ENCODE data around the gene GATA3.
A peak's percentile ranks its signal among the peaks of the same experiment; 100 is the strongest.
"Not testable (repeated sequence)": the region's sequence is repeated elsewhere in the genome, so short reads cannot be mapped to it uniquely, and the experiment has no call there.

The GATA3 gene

DNA sequence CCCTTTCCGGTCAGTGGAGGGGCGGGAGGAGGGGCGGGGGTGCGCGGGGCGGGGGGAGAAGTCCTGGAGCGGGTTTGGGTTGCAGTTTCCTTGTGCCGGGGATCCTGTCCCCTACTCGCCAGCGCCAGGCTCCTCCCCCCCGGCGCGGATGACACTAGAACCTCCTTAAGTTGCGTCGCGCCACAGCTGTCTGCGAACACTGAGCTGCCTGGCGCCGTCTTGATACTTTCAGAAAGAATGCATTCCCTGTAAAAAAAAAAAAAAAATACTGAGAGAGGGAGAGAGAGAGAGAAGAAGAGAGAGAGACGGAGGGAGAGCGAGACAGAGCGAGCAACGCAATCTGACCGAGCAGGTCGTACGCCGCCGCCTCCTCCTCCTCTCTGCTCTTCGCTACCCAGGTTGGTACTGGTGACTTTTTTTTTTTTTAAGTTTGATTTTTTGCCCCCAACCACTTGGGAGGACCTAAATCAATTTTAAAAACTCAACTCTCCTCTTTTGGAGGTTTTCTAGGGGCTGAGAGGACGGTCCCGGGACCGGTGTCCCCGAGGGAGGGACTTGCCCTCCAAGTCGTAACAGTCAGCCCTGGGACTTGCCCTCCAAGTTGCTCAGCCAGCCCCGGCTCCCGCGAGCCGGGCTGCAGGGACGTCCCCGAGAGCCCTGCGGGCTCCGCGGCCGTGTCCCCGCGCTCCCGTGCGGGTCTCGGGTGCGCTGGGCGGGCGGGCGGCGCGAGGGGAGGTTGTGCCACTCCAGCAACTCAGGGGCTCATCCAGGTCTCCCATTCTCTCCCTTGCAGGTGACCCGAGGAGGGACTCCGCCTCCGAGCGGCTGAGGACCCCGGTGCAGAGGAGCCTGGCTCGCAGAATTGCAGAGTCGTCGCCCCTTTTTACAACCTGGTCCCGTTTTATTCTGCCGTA lies at the start of gene GATA3:
Gene GATA3 (plus strand): TSS at position 195 of the 914 bp plus-strand sequence. CDS start 968 bp downstream, outside the sequence.
- peak; percentile 88 for DNase-seq

DNA sequence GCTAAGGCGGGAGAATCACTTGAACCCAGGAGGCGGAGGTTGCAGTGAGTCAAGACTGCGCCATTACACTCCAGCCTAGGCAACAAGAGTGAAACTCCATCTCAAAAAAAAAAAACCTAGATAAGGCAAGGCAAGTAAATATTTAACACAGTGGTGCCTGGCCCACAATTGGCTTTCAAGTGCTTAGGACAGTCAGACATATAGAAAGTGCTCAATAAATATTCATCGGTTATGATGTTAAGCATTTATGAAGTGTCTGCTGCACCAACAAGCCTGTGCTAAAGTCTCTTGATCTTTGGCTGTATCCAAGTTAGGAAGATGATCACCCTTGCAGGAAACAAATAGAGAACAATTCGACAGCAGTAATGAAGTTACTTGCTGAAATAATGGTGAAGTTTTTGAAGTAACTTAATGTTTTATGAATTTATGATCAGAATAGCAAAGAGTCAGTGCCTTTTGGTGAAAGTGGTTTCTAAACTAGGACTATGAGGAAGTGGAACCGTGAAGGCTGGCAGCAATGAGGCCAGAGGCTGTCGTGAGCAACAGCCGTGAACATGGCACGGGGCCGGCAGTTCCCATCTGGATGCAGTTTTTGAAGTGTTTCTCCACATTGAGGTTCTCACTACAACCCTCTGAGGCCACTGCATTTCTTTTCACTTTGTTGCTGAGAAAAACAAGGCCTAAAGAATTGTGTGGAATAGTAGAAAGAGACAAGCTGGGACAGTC lies 48.1 kb upstream of the GATA3 start:
- no peak for DNase-seq

- no peak for DNase-seq
Measured at GRCh38 chr10:8009031-8009430, 45.5 kb upstream of the GATA3 start.

DNA sequence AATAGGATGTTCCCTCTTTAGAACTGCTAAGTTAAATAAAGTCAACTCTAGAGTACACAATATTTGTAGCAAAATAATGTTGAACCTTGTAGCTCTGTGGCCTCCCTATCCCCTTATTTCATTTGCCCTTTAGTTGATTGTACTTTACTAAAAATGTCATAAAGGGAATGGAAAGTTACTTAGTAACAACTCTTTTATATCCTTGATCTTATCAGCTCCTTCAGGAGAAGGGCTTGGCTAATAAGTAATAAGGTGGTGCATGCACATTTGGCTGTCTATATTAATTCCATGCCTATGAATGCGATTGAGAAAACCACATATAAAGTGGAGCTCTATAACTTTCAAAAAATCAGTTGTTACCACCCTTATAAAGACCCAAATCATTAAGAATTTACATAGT lies 41.5 kb upstream of the GATA3 start:
- DNase-seq: no peak

DNA sequence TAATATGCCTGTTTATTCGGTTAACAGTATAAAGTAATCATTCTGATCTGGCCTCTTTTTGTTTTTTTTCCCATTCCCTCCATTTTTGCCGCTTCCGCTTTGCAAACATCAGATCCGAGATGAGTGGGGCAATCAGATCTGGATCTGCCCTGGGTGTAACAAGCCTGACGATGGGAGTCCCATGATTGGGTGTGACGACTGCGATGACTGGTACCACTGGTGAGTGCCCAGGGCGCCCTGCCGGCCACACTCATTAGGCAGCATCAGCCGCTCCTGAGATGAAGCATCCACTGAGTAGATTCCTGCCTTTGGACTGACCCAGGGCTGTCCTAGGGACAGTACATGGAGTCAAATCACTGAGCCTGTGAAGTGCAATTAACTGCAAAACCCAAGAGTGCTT lies 40.9 kb upstream of the GATA3 start:
- DNase-seq: no peak

GRCh38 chr10:8014649-8015048 lies 39.8 kb upstream of the GATA3 start:
- DNase-seq: no peak

- no peak for DNase-seq
Measured at GRCh38 chr10:8017277-8017676, 37.2 kb upstream of the GATA3 start.

DNA sequence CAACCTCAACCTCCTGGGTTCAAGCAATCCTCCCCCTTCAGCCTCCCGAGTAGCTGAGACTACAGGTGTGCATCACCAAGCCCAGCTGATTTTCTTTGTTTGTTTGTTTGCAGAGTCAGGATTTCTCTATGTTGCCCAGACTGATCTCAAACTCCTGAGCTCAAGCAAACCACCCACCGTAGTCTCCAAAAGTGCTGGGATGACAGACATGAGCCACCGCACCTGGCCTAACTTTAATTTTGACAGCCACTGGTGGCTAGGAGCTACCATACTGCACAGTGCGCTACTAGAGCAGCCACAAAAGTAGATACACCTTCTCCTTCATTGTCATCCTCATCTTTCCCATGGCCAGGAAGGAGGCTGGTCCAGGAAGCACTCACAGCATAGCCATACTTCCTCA lies 31.2 kb upstream of the GATA3 start:
- no peak for DNase-seq

- DNase-seq: no peak
Measured at GRCh38 chr10:8023851-8024250, 30.6 kb upstream of the GATA3 start.

DNA sequence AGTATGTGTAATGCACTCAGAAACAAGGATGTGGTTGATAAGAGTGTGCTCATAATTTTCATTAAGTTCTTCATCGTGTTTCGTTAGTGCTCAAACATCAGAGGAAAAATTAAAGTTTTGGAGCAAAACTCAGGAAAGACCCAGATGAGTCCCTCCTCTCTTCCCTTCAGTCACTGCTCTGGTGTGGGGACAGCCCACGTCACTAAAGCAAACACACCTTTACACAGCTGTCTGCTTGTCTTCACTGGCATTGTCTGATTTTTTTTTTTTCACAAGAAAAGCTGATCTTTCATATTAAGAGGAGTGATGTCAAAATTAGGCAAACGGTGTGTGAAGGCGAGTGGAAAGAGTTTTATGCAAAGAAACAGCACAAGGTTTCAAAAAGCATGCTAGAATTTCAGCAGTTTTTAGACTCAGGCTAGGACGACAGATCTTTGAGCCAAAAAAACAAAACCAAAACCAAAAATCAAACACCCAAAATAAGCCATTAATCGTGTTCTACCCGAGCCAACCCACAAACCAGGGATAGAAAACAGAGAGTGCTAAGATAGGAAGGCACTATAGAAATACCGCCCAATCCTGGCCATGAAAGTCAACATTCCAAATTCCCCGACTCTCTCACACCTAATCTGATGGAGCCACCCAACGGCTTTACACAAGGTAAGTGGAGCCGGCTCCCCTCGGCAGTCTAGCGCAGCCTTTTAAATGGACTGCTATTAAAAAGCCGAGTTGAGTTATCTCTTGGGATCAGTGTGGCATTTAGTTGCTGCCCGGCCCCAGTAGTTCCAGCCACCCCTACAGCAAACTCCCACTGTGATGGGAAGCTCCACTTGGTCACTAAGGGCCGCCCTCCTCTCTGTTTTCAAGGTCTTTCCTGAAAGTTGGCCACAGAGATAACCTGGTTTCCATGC lies 27.9 kb upstream of the GATA3 start:
- DNase-seq: no peak

DNA sequence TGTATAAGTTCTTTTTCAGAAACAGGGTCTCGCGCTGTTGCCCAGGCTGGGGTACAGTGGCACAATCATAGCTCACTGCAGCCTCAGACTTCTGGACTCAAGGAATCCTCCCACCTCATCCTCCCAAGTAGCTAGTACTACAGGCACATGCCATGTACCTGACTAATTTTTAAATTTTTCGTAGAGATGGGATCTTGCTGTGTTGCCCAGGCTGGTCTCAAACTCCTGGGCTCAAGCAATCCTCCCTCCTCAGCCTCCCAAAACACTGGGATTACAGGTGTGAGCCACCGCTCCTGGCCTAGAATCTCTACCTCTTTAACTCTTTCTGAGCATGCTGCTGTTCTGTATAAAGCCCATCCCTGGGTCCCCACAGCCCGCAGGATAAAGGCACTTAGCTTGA lies 23.3 kb upstream of the GATA3 start:
- DNase-seq: not testable (repeated sequence)

GRCh38 chr10:8032558-8032957 lies 21.9 kb upstream of the GATA3 start:
- no peak for DNase-seq

DNA sequence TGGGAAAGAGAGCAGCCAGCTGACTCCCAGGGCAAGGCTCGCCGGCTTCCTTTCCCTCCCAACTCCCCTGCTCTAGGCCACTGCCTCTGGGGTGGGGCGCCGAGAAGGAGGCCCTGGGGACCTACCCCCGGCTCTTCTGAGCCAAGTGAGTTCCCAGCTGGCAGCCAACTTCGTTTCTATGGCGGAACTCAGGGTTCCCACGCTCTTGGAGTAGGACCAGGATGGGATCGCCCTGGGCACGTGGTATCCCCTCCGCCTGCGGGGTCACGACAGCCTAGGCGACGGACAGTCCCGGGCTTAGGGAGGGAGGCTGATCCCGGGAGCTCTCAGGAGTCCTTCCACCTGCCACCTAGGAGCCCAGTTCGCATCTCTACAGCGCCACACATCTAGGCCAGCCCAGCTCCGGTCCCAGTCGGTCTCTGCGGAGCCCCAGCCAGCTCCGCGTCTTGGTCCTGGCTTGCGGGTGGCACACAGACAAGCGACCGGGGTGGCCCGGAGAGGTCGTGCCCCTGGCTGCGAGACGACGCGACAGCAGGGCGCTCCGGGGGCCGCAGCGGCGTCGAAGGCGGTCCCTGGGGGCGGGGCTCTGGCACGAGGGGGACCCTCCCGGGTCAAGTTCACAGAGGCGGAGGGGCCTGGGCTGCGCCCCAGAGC lies 20.5 kb upstream of the GATA3 start:
- DNase-seq: no peak

DNA sequence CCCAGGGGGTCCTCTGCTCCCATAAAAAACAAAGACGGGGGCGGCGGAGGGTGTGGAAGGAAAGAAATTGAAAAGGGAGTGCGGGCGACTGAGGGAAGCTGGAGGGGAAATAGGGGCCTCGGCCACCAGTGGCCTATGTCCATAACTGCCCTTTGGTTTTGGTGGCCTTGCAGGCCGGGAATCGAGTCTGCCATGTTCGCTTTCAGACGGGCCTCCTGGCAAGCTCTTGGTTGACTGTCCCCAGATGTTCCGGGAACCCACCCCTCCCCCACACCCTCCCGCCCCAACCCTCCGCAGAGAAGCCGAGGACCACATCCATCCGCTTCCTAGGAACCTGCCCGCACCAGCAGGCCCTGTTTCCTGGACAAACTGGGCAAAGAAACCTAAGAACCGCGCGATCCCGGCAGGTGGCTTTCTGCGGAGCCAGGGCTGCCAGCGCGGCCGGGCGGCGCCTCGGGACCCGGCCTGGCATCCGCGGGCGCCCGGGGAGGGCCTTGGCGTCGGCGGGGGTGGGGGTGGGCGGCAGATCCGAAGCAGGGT lies 20.0 kb upstream of the GATA3 start:
- no peak for DNase-seq

DNA sequence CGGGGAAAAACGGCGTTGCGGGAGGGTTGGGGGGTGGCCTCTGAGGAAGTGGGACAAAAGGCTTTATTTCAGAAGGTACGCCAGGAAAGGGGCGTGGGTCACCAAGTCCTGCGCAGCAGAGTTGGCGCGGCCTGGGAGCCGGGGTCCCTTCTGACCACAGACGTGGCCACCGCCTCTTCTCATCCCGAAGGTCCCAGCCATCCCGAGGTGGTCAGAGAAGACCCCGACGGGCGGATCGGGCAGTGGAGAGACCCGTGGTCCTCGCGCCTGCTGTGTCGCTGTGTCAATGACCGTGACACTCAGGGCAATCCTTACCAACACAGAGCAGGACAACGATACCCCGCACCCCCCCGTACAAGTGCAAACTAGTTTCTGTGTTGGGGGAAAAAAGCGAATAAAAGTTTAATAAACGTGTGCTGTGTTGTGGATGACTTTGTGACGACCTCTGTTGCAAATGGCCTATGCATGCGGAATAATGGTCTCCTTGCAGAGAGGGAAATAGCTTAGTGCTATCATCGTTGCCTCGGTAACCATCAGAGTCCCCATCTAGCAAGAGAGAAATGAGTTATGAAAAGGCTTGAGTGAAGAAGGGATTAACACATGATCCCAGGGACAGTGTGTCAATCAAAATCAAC lies 19.4 kb upstream of the GATA3 start:
- DNase-seq: no peak

GRCh38 chr10:8035641-8036470 lies 18.6 kb upstream of the GATA3 start:
- no peak for DNase-seq

DNA sequence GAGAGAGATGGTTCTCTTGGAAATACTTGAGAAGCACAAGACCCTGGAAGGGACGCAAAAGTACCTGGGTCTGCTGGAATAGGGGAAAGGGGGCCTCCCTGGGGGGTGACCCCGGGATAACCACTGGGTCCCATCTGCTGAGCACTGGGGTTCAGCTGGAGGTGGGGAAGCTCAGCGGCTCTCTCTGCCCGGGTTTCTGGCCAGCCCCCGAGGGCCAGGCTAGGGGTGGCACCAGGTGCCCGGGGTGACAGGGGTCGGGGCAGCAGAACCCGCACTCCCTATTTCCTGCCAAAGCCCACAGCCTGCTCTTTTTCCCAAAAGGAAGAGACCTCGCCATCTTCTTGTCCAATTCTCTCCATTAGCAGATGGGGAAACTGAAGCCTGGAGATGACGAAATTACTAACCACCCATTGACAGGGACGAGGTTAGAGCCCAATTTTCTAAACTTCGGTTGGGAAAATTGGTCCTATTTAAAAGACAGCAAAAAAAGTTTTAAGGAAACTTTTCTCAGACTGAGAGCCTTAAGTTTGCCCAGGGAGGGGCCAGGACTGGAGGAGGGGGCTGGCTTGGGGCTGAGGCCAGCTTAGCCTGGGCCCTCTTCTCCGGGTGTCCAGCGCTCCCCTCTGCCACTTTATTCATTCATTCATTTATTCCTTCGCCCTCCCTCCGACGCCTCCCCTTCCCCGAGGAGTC lies 17.8 kb upstream of the GATA3 start:
- DNase-seq: no peak

DNA sequence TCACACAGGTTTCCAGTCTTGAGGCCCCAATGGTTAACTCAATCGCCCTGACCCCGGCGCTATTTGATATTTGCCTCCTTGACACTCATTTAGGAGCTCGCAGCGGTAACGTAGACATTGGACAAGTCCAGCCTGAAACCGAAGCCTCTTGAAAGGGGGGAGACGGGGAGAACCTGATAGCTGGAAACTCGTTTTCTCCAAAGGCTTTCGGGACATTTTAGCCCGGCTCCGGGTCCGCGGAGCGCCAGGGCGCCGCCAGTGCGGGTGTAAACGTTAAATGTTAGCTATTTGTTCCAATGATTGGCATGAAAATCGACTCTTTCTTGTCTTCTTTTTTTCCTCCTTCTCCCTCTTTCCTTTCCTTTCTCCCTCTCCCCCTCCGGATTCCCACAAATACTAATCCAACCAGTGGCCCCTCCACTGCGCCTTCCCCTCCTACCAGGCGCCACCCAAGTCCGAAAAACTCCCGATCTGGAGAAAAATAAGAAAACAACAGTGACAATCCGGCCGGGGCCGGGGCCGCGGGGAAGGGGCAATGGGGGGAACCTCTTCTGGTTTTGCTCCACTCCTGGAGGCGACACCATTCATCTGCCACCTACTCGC lies 17.2 kb upstream of the GATA3 start:
- DNase-seq: no peak
